Stomach (tissue), 4 donors: Measurements from ENCODE around the gene KIRREL1.

Experiments
- CTCF ChIP-seq, 7 experiments: fragments of 450-650 bp in 4 of 7; fragments of 200-600 bp in 3 of 7; sonication (generic) in 3 of 7; IDR thresholded peaks; one replicate each; pipeline ENCODE4 v1.5.1; 2016 to 2019; ENCODE audit warnings: antibody characterized with exemption in 7 of 7, control low read depth in 2 of 7, mild to moderate bottlenecking in 1 of 7
- POLR2A ChIP-seq, 4 donors: fragments of 450-650 bp; IDR thresholded peaks; one replicate each; pipeline ENCODE4 v1.6.1; 2016; ENCODE audit warnings: antibody characterized with exemption in 4 of 4, control low read depth in 2 of 4, mild to moderate bottlenecking in 1 of 4, moderate library complexity in 1 of 4

GRCh38 chr1:157956732-157957131, 36.7 kb upstream of the KIRREL1 start:
- TF ChIP-seq POLR2A (IDR thresholded peaks at IDR 0.05) (no peak), CTCF (IDR thresholded peaks at IDR 0.05) (no peak)
